ENCODE results near the gene CEP97.
A peak's percentile ranks its signal among the peaks of the same experiment; 100 is the strongest.

The CEP97 gene

GRCh38 chr3:101685050-101685400 lies 39.4 kb upstream of the CEP97 start:
- Histone ChIP-seq H3K4me3 (ENCODE audit: low read depth in 1 of 2, low read length in 2 of 2) (peak overlapping the region; percentile 54 to 71; a peak in 3 of 4 replicates), H3K9me3 (ENCODE audit: insufficient read depth, low read length, severe bottlenecking) (no peaks in the 10 kb centered on the region), H4K20me1 (ENCODE audit: insufficient read depth, low read length) (peaks cover 49% of the 10 kb centered on the region), H3K4me1 (ENCODE audit: insufficient read depth, low read length) (peaks cover 64% of the 10 kb centered on the region), H3K27ac (ENCODE audit: low read length) (peak overlapping the region; percentile 84), H3K79me2 (ENCODE audit: insufficient read depth, low read length) (peaks cover 66% of the 10 kb centered on the region), H3K27me3 (ENCODE audit: insufficient read depth, low read length, poor library complexity) (no peaks in the 10 kb centered on the region), H3K4me2 (ENCODE audit: insufficient read depth, low read length) (peak overlapping the region; percentile 76), H2AFZ (ENCODE audit: low read depth, low read length) (no peak overlapping the region), H3K9ac (ENCODE audit: low read depth, low read length) (peak overlapping the region; percentile 81), H3K36me3 (ENCODE audit: insufficient read depth, low read length) (peaks cover 64% of the 10 kb centered on the region)
- no peak for ATAC-seq (ENCODE audit: insufficient read depth, low read depth)
- DNase-seq = no peak
- TF ChIP-seq CTCF (IDR thresholded peaks at IDR 0.05; ENCODE audit: borderline replicate concordance, extremely low read depth, low read length, poor library complexity, severe bottlenecking) (no peak), EZH2 (IDR thresholded peaks at IDR 0.05; ENCODE audit: borderline replicate concordance, low read depth, low read length, severe bottlenecking) (no peak)

DNA sequence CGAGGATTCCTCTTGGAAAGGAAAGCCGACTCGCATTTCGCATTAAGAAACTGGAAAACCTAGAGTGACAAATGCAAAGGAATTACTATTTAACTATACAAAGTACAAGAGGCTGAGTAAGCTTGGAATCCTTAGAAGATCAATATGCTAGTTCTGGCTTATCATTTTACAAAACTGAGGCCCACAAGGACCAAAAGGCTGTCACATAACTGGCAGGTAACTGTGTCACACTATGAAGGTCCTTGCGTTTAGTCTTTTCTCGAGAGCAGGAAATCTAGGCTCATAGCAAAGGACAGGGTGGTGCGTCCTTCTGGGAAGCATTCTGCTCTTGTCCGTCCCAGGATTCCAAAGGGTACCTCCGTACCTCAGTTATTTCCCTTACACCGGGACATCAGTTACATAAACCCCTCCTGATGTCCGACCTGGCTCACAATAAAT lies 38.5 kb upstream of the CEP97 start:
- no peak for TF ChIP-seq CTCF (IDR thresholded peaks at IDR 0.05; ENCODE audit: borderline replicate concordance, extremely low read depth, low read length, poor library complexity, severe bottlenecking)
- no peak for TF ChIP-seq EZH2 (IDR thresholded peaks at IDR 0.05; ENCODE audit: borderline replicate concordance, low read depth, low read length, severe bottlenecking)
- peak overlapping the region; percentile 54 to 71 for H3K4me3 ChIP-seq (ENCODE audit: low read depth in 1 of 2, low read length in 2 of 2)
- H4K20me1 ChIP-seq (ENCODE audit: insufficient read depth, low read length) = peaks cover 41% of the 10 kb centered on the region
- H3K36me3 ChIP-seq (ENCODE audit: insufficient read depth, low read length) = peaks cover 55% of the 10 kb centered on the region
- peaks cover 57% of the 10 kb centered on the region for H3K79me2 ChIP-seq (ENCODE audit: insufficient read depth, low read length)
- peak overlapping the region; percentile 83 for H2AFZ ChIP-seq (ENCODE audit: low read depth, low read length)
- DNase-seq = peak; percentile 22
- no peaks in the 10 kb centered on the region for H3K9me3 ChIP-seq (ENCODE audit: insufficient read depth, low read length, severe bottlenecking)
- H3K4me1 ChIP-seq (ENCODE audit: insufficient read depth, low read length) = peaks cover 57% of the 10 kb centered on the region
- H3K27me3 ChIP-seq (ENCODE audit: insufficient read depth, low read length, poor library complexity) = no peaks in the 10 kb centered on the region
- H3K27ac ChIP-seq (ENCODE audit: low read length) = peak overlapping the region; percentile 84
- ATAC-seq (ENCODE audit: insufficient read depth, low read depth) = peak; percentile 10
- H3K4me2 ChIP-seq (ENCODE audit: insufficient read depth, low read length) = peak overlapping the region; percentile 76
- peak overlapping the region; percentile 81 for H3K9ac ChIP-seq (ENCODE audit: low read depth, low read length)

DNA sequence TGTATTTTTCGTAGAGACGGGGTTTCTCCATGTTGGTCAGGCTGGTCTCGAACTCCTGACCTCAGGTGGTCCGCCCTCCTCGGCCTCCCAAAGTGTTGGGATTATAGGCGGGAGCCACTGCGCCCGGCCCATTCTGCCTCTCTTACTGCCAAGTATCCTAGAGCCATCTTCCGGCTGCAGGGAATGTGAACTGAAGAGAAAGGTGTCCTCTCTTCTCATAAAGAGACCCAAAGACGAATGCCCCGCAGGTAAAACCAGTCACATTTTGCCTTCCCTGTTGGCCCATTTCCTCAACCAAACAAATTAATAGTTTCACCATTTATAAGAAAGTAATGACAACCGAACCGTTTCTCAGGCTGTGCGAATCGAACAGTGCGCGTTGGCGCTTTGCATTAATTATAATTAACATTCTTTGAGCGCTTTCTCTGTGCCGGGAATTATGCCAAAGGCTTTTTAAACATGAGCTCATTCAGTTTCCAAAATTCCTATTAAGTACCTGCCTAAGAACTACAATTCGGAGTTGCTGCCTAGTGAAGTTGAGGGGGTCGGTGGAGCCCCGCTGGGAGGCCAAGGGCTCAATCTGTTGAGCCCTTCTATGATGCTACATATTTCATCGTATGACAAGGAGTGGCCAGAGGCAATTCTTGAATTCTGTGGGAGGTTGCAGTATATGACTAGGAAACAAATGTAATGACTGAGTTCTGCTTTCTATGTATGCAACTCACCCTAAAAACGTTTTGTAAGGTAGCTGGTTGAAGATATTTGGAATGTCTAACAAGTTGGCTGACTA lies 37.1 kb upstream of the CEP97 start:
- Histone ChIP-seq H3K27me3 (ENCODE audit: insufficient read depth, low read length, poor library complexity) (no peaks in the 10 kb centered on the region), H3K27ac (ENCODE audit: low read length) (peak overlapping the region; percentile 84), H3K79me2 (ENCODE audit: insufficient read depth, low read length) (peaks cover 46% of the 10 kb centered on the region), H3K9ac (ENCODE audit: low read depth, low read length) (peak overlapping the region; percentile 81), H3K4me2 (ENCODE audit: insufficient read depth, low read length) (peak overlapping the region; percentile 76), H3K36me3 (ENCODE audit: insufficient read depth, low read length) (peaks cover 41% of the 10 kb centered on the region), H3K9me3 (ENCODE audit: insufficient read depth, low read length, severe bottlenecking) (no peaks in the 10 kb centered on the region), H2AFZ (ENCODE audit: low read depth, low read length) (peak overlapping the region; percentile 83), H3K4me3 (ENCODE audit: low read depth in 1 of 2, low read length in 2 of 2) (peak overlapping the region; percentile 54 to 71; a peak in 3 of 4 replicates), H4K20me1 (ENCODE audit: insufficient read depth, low read length) (peaks cover 29% of the 10 kb centered on the region), H3K4me1 (ENCODE audit: insufficient read depth, low read length) (peaks cover 46% of the 10 kb centered on the region)
- no peak for TF ChIP-seq EZH2 (IDR thresholded peaks at IDR 0.05; ENCODE audit: borderline replicate concordance, low read depth, low read length, severe bottlenecking)
- TF ChIP-seq CTCF (IDR thresholded peaks at IDR 0.05; ENCODE audit: borderline replicate concordance, extremely low read depth, low read length, poor library complexity, severe bottlenecking) = no peak
- DNase-seq (no peak), ATAC-seq (ENCODE audit: insufficient read depth, low read depth) (no peak)

Measured in DND-41 (cell line).